ENCODE measurements around the gene RNH1. TPM values are rescaled to one million over a fixed set of nuclear protein-coding genes. Genes with fewer than 3 reads are reported as not detected.

Gene RNH1
- polyA plus RNA-seq, 1 donor from 2014 or later = 71.8 TPM

DNA sequence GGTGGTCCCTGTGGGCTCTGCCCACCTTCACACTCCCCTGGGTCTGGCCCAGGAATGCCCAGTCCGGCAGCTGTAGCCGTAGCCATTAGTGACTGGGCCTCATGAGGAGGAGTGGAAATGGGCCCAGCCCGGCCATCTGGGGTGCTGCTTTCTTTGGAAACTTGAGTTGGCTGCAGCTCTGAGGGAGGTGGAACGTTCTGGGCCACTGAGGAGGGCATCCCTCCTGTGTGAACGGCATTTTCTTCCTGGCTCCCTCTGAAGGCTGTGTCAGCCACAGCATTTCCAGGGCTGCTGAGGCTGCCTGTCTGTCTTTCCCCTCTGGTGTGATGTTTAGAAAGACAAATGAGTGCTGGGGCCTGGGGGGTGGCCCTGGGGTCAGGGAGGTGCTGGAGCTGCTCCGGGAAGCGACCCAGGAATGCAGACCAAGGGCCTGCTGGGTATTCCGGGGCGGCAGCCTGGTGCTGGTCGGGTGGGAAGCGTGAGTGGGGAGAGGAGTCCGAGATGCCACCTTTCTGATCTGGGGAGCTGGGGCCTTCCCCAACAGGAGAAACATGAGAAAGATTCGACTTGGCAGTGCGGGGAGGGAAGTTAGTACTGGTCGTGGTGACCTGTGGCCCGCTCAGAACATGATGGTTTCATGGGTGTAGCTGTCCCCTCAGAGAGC lies 29.9 kb downstream of the RNH1 start:
- Histone ChIP-seq H3K9me3 (ENCODE audit: low read length) (no peaks in the 10 kb centered on the region), H3K9ac (ENCODE audit: low read length) (no peak overlapping the region), H3K4me2 (ENCODE audit: low read length) (no peak overlapping the region), H4K20me1 (ENCODE audit: insufficient read depth) (no peaks in the 10 kb centered on the region), H3K9me2 (ENCODE audit: insufficient read depth, low read length) (no peaks in the 10 kb centered on the region), H3K36me3 (ENCODE audit: insufficient read depth, low read length) (peaks cover 6% of the 10 kb centered on the region), H2AFZ (ENCODE audit: low read depth, low read length) (no peak overlapping the region), H3K27ac (ENCODE audit: low read length) (no peak overlapping the region), H3F3A (ENCODE audit: insufficient read depth, low read length, poor library complexity, severe bottlenecking) (no peaks in the 10 kb centered on the region), H3K27me3 (ENCODE audit: insufficient read depth, low read depth, low read length) (no peaks in the 10 kb centered on the region), H3K4me3 (ENCODE audit: low read length) (no peak overlapping the region), H3K79me2 (replicated peaks; ENCODE audit: insufficient read depth, low read length) (no peaks in the 10 kb centered on the region)
- TF ChIP-seq RAD21 (conservative IDR thresholded peaks at IDR 0.05) (no peak), TAF1 (IDR thresholded peaks at IDR 0.05; ENCODE audit: low read depth) (no peak), EZH2 (IDR thresholded peaks at IDR 0.05; ENCODE audit: borderline replicate concordance, insufficient read depth, low read length, poor library complexity, severe bottlenecking) (no peak), SMC3 (conservative IDR thresholded peaks at IDR 0.05; ENCODE audit: poor library complexity) (no peak), EP300 (conservative IDR thresholded peaks at IDR 0.05; ENCODE audit: poor library complexity, severe bottlenecking) (no peak), MXI1 (conservative IDR thresholded peaks at IDR 0.05; ENCODE audit: poor library complexity, severe bottlenecking) (no peak), POLR2AphosphoS5 (IDR thresholded peaks at IDR 0.05) (no peak)
- TF ChIP-seq, protein P1, sequence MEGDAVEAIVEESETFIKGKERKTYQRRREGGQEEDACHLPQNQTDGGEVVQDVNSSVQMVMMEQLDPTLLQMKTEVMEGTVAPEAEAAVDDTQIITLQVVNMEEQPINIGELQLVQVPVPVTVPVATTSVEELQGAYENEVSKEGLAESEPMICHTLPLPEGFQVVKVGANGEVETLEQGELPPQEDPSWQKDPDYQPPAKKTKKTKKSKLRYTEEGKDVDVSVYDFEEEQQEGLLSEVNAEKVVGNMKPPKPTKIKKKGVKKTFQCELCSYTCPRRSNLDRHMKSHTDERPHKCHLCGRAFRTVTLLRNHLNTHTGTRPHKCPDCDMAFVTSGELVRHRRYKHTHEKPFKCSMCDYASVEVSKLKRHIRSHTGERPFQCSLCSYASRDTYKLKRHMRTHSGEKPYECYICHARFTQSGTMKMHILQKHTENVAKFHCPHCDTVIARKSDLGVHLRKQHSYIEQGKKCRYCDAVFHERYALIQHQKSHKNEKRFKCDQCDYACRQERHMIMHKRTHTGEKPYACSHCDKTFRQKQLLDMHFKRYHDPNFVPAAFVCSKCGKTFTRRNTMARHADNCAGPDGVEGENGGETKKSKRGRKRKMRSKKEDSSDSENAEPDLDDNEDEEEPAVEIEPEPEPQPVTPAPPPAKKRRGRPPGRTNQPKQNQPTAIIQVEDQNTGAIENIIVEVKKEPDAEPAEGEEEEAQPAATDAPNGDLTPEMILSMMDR (IDR thresholded peaks at IDR 0.05; ENCODE audit: poor library complexity, severe bottlenecking) = no peak
- TF ChIP-seq, protein P2, sequence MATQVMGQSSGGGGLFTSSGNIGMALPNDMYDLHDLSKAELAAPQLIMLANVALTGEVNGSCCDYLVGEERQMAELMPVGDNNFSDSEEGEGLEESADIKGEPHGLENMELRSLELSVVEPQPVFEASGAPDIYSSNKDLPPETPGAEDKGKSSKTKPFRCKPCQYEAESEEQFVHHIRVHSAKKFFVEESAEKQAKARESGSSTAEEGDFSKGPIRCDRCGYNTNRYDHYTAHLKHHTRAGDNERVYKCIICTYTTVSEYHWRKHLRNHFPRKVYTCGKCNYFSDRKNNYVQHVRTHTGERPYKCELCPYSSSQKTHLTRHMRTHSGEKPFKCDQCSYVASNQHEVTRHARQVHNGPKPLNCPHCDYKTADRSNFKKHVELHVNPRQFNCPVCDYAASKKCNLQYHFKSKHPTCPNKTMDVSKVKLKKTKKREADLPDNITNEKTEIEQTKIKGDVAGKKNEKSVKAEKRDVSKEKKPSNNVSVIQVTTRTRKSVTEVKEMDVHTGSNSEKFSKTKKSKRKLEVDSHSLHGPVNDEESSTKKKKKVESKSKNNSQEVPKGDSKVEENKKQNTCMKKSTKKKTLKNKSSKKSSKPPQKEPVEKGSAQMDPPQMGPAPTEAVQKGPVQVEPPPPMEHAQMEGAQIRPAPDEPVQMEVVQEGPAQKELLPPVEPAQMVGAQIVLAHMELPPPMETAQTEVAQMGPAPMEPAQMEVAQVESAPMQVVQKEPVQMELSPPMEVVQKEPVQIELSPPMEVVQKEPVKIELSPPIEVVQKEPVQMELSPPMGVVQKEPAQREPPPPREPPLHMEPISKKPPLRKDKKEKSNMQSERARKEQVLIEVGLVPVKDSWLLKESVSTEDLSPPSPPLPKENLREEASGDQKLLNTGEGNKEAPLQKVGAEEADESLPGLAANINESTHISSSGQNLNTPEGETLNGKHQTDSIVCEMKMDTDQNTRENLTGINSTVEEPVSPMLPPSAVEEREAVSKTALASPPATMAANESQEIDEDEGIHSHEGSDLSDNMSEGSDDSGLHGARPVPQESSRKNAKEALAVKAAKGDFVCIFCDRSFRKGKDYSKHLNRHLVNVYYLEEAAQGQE (IDR thresholded peaks at IDR 0.05; ENCODE audit: borderline replicate concordance) = no peak

DNA sequence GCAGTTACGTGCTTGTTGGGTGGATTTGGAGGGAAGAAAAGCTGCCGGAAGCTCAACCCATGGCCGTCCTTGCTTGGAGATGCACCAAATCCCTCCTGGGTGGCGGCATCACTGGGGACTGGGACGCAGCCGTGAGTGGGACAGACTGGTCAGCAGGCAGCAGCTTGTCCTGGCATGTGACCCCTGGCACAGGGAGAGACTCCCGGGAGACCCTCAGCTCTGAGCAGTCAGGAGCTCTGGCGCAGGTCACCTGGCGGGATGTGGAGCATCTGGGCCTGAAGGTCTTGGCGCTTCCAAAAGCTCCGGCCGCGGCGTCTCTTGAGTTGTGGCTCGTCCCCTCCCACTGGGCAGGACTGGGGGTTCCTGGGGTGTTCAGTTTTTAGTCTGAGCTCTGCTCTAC lies 30.6 kb downstream of the RNH1 start:
- Histone ChIP-seq H3K9me3 (ENCODE audit: low read length) (no peaks in the 10 kb centered on the region), H3K4me2 (ENCODE audit: low read length) (no peak overlapping the region), H3K9ac (ENCODE audit: low read length) (no peak overlapping the region), H3K9me2 (ENCODE audit: insufficient read depth, low read length) (no peaks in the 10 kb centered on the region), H3K79me2 (replicated peaks; ENCODE audit: insufficient read depth, low read length) (no peaks in the 10 kb centered on the region), H3K27me3 (ENCODE audit: insufficient read depth, low read depth, low read length) (no peaks in the 10 kb centered on the region), H3K4me3 (ENCODE audit: low read length) (no peak overlapping the region), H3K27ac (ENCODE audit: low read length) (no peak overlapping the region), H4K20me1 (ENCODE audit: insufficient read depth) (no peaks in the 10 kb centered on the region), H3K36me3 (ENCODE audit: insufficient read depth, low read length) (peaks cover 6% of the 10 kb centered on the region), H3F3A (ENCODE audit: insufficient read depth, low read length, poor library complexity, severe bottlenecking) (no peaks in the 10 kb centered on the region), H2AFZ (ENCODE audit: low read depth, low read length) (no peak overlapping the region)
- TF ChIP-seq EZH2 (IDR thresholded peaks at IDR 0.05; ENCODE audit: borderline replicate concordance, insufficient read depth, low read length, poor library complexity, severe bottlenecking) = no peak
- TF ChIP-seq, protein P2 (IDR thresholded peaks at IDR 0.05; ENCODE audit: borderline replicate concordance) = no peak
- no peak for TF ChIP-seq SMC3 (conservative IDR thresholded peaks at IDR 0.05; ENCODE audit: poor library complexity)
- TF ChIP-seq MXI1 (conservative IDR thresholded peaks at IDR 0.05; ENCODE audit: poor library complexity, severe bottlenecking) = no peak
- no peak for TF ChIP-seq TAF1 (IDR thresholded peaks at IDR 0.05; ENCODE audit: low read depth)

Data from neural cell (in vitro differentiated cells).